Thyroid gland (tissue), 4 donors: Measurements from ENCODE around the gene GDF11.

Source experiments
- POLR2A ChIP-seq, 2 donors: fragments of 450-650 bp; IDR thresholded peaks; one replicate each; pipeline ENCODE4 v1.6.1; 2017; ENCODE audit warnings: antibody characterized with exemption in 2 of 2, mild to moderate bottlenecking in 2 of 2, moderate library complexity in 1 of 2
- TF ChIP-seq, protein P1 (sequence below), 6 experiments: fragments of 200-600 bp in 3 of 6; fragments of 450-650 bp in 3 of 6; sonication (generic) in 3 of 6; IDR thresholded peaks; one replicate each; pipeline ENCODE4 v1.5.1; 2016 to 2019; ENCODE audit warnings: antibody characterized with exemption in 6 of 6, mild to moderate bottlenecking in 2 of 6, inconsistent platforms in 1 of 6, moderate library complexity in 1 of 6

DNA sequence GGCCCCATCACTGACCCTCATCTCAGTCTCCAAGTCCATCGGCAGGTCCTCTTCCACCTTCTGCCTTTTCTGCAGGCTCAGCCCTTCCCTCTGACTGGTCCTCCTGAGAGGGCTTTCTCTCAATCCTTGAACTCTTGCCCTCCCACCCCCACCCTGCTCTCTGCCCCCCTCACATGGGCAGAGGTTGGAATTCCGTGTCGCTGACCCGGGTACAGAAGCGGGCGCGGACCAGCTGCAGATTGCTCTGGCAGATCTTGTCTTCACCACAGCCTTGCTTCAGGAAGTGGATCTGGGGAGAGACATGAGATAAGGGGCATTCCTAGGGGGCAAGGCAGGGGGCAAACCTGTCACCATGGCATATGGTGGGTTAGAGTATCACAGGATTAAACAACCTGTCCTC, 47.6 kb upstream of the GDF11 start:
- no peak for TF ChIP-seq POLR2A (IDR thresholded peaks at IDR 0.05)
- TF ChIP-seq, protein P1, sequence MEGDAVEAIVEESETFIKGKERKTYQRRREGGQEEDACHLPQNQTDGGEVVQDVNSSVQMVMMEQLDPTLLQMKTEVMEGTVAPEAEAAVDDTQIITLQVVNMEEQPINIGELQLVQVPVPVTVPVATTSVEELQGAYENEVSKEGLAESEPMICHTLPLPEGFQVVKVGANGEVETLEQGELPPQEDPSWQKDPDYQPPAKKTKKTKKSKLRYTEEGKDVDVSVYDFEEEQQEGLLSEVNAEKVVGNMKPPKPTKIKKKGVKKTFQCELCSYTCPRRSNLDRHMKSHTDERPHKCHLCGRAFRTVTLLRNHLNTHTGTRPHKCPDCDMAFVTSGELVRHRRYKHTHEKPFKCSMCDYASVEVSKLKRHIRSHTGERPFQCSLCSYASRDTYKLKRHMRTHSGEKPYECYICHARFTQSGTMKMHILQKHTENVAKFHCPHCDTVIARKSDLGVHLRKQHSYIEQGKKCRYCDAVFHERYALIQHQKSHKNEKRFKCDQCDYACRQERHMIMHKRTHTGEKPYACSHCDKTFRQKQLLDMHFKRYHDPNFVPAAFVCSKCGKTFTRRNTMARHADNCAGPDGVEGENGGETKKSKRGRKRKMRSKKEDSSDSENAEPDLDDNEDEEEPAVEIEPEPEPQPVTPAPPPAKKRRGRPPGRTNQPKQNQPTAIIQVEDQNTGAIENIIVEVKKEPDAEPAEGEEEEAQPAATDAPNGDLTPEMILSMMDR (IDR thresholded peaks at IDR 0.05) = no peak
